K562 (cell line): ENCODE measurements around the gene CACNG1. TPM values are rescaled to one million over a fixed set of nuclear protein-coding genes. Genes with fewer than 3 reads are reported as not detected.
A peak's percentile ranks its signal among the peaks of the same experiment; 100 is the strongest.
"Not testable (repeated sequence)": the region's sequence is repeated elsewhere in the genome, so short reads cannot be mapped to it uniquely, and the experiment has no call there.

Source experiments
- ATAC-seq: fragments of 200-7000 bp; cut with Tn5 transposase; 3 replicates; pipeline ENCODE4 v1.9.1; 2020; ENCODE audit warnings: moderate library complexity
- BruUV-seq: library from RNA; stranded (reverse); fragments of 400-500 nt; replicated peaks from 2 replicates; lab custom pipeline; 2021; lab: Mats Ljungman, UMichigan
- CTCF ChIA-PET: fragments of 300-600 bp; formaldehyde crosslinking; extraction: SDS; loops from one replicate; lab custom pipeline; 2021; ENCODE audit warnings: low intra/inter-chr PET ratio; lab: Yijun Ruan, JAX
- POLR2A ChIA-PET: fragments of 300-600, 350-650 bp; sonication (Branson Sonifier 250); formaldehyde crosslinking; extraction: SDS; loops from one replicate; lab custom pipeline; 2021; ENCODE audit warnings: antibody characterized with exemption, inconsistent platforms; lab: Yijun Ruan, JAX
- DNase-seq, 4 experiments: peaks; one replicate each; pipeline versions ENCODE4 v3.0.0 to v3.0.0-alpha.2; 2011 to 2018; ENCODE audit warnings: low spot score in 3 of 4, mixed read lengths in 3 of 4; ENCODE audit errors: extremely low read depth in 1 of 4
- FAIRE-seq: peaks from 2 replicates; lab custom pipeline; 2011; peaks lifted over from hg19 to GRCh38; lab: Jason Lieb, UNC
- H2AFZ ChIP-seq: 2 replicates; pipeline ENCODE4 v1.6.0; 2011; ENCODE audit warnings: low read depth, low read length, control low read depth, inconsistent platforms
- H3K27ac ChIP-seq: fragments of 200-600 bp; 3 replicates; pipeline ENCODE4 v1.8.0; 2011; ENCODE audit warnings: low read depth, mild to moderate bottlenecking, control low read depth, inconsistent platforms, low read length, moderate library complexity, mixed read lengths; ENCODE audit errors: extremely low read depth
- H3K27me3 ChIP-seq, 2 experiments: fragments of 300-600 bp in 1 of 2; 2 replicates in 1 of 2; 3 replicates in 1 of 2; pipeline versions ENCODE4 v1.6.0 to v1.8.0; 2011; ENCODE audit warnings: inconsistent platforms in 2 of 2, low read length in 2 of 2, mild to moderate bottlenecking in 1 of 2, mixed read lengths in 1 of 2, moderate library complexity in 1 of 2; ENCODE audit not compliant: control insufficient read depth in 2 of 2, insufficient read depth in 2 of 2
- H3K36me3 ChIP-seq: fragments of 300-600 bp; 3 replicates; pipeline ENCODE4 v1.8.0; 2011; ENCODE audit warnings: mild to moderate bottlenecking, low read length, inconsistent platforms; ENCODE audit not compliant: control insufficient read depth, insufficient read depth
- H3K4me1 ChIP-seq, 2 experiments: fragments of 200-600 bp in 1 of 2; replicated peaks in 1 of 2; 2 replicates in 1 of 2; 3 replicates in 1 of 2; pipeline versions ENCODE4 v1.5.1 to v1.8.0; 2011; ENCODE audit warnings: inconsistent platforms in 2 of 2, low read length in 2 of 2, mild to moderate bottlenecking in 1 of 2, mixed read lengths in 1 of 2, moderate library complexity in 1 of 2; ENCODE audit not compliant: control insufficient read depth in 2 of 2, insufficient read depth in 2 of 2
- H3K4me2 ChIP-seq: 2 replicates; pipeline ENCODE4 v1.6.1; 2011; ENCODE audit warnings: low read length, control low read depth, inconsistent platforms, mixed read lengths; ENCODE audit not compliant: insufficient read depth
- H3K4me3 ChIP-seq: fragments of 200-600 bp; sonication (generic), shearing (Covaris generic); 2 replicates; pipeline ENCODE4 v1.5.1; 2016; ENCODE audit warnings: control low read depth, inconsistent platforms
- H3K79me2 ChIP-seq: fragments of 200-600 bp; 3 replicates; pipeline ENCODE4 v1.8.0; 2011; ENCODE audit warnings: low read length, inconsistent platforms; ENCODE audit not compliant: control insufficient read depth, insufficient read depth
- H3K9ac ChIP-seq, 2 experiments: 2 replicates each; pipeline versions ENCODE4 v1.6.0 to v1.6.1; 2011; ENCODE audit warnings: low read depth in 2 of 2, low read length in 2 of 2, control low read depth in 1 of 2, inconsistent platforms in 1 of 2, mild to moderate bottlenecking in 1 of 2, mixed read lengths in 1 of 2; ENCODE audit not compliant: insufficient read depth in 1 of 2
- H3K9me1 ChIP-seq: one replicate; pipeline ENCODE4 v1.6.0; 2011; ENCODE audit warnings: inconsistent platforms, mild to moderate bottlenecking, low read length, moderate library complexity; ENCODE audit not compliant: control insufficient read depth, insufficient read depth
- H3K9me3 ChIP-seq: replicated peaks from 2 replicates; pipeline ENCODE4 v1.5.1; 2011; ENCODE audit warnings: low read depth, low read length, inconsistent platforms; ENCODE audit not compliant: control insufficient read depth, insufficient read depth
- H4K20me1 ChIP-seq: replicated peaks from 2 replicates; pipeline ENCODE4 v1.6.1; 2011; ENCODE audit warnings: low read length, inconsistent platforms, mixed read lengths; ENCODE audit not compliant: control insufficient read depth, insufficient read depth
- ARID1B ChIP-seq: fragments of 450-650 bp; IDR thresholded peaks from 2 replicates; pipeline ENCODE4 v1.6.1; 2016; ENCODE audit warnings: antibody characterized with exemption, mild to moderate bottlenecking, inconsistent platforms
- ATF3 ChIP-seq, 2 experiments: fragments of 450-650 bp in 1 of 2; sonication (generic) in 1 of 2; formaldehyde crosslinking in 1 of 2; IDR thresholded peaks in 1 of 2; conservative IDR thresholded peaks in 1 of 2; 2 replicates each; pipeline versions ENCODE4 v1.6.1 to v1.8.1; 2016 to 2023; ENCODE audit warnings: mild to moderate bottlenecking in 2 of 2, moderate library complexity in 2 of 2, inconsistent platforms in 1 of 2, missing genetic modification reagents in 1 of 2
- CBFA2T3 ChIP-seq: fragments of 450-650 bp; IDR thresholded peaks from 2 replicates; pipeline ENCODE4 v1.6.1; 2017
- CEBPG ChIP-seq, 3 experiments: fragments of 200-800 bp in 1 of 3; sonication (Bioruptor generic) in 1 of 3; sonication (generic) in 1 of 3; formaldehyde crosslinking in 1 of 3; IDR thresholded peaks in 2 of 3; conservative IDR thresholded peaks in 1 of 3; 2 replicates each; pipeline versions ENCODE4 v1.6.1 to v1.8.0; 2016 to 2022; ENCODE audit warnings: missing compliant biosample characterization in 2 of 3, missing genetic modification characterization in 2 of 3, mild to moderate bottlenecking in 1 of 3, missing genetic modification reagents in 1 of 3
- EGR1 ChIP-seq: fragments of 450-650 bp; conservative IDR thresholded peaks from 2 replicates; pipeline ENCODE4 v1.6.1; 2017; ENCODE audit warnings: mild to moderate bottlenecking
- FOSL1 ChIP-seq: fragments of 200-800 bp; sonication (Bioruptor generic); conservative IDR thresholded peaks from 2 replicates; pipeline ENCODE4 v1.6.1; 2016; ENCODE audit warnings: missing genetic modification characterization, missing compliant biosample characterization
- JUND ChIP-seq, 2 experiments: IDR thresholded peaks; 2 replicates in 1 of 2; 3 replicates in 1 of 2; pipeline ENCODE4 v1.6.1; 2011; ENCODE audit warnings: borderline replicate concordance in 2 of 2, low read depth in 2 of 2, low read length in 2 of 2, improper control_type of control experiment in 1 of 2, missing biosample characterization in 1 of 2, missing genetic modification characterization in 1 of 2, missing genetic modification reagents in 1 of 2
- KDM1A ChIP-seq, 2 experiments: fragments of 450-650 bp; IDR thresholded peaks; 2 replicates each; pipeline ENCODE4 v1.6.1; 2016; ENCODE audit warnings: mild to moderate bottlenecking in 2 of 2
- NKRF ChIP-seq: fragments of 450-650 bp; IDR thresholded peaks from 2 replicates; pipeline ENCODE4 v1.6.1; 2016; ENCODE audit warnings: borderline replicate concordance
- SMARCA4 ChIP-seq: fragments of 450-650 bp; IDR thresholded peaks from 2 replicates; pipeline ENCODE4 v1.6.1; 2016
- TRIM24 ChIP-seq, 2 experiments: fragments of 450-650 bp; IDR thresholded peaks; 2 replicates each; pipeline ENCODE4 v1.6.1; 2016
- WGBS: fragments of 100-300 bp; shearing (Covaris generic); methylation state at CpG from one replicate; pipeline ENCODE4 v1.1.6; 2016; ENCODE audit warnings: low coverage, mixed read lengths; ENCODE audit not compliant: insufficient coverage; ENCODE audit errors: missing lambda C conversion rate; 5-methylcytosine and 5-hydroxymethylcytosine counted together
- in situ Hi-C: fragments of 300-500 bp; cut with MboI; formaldehyde crosslinking; loops from 4 replicates; pipeline ENCODE4 v1.15.0; 2018; ENCODE audit warnings: inconsistent platforms, mixed read lengths
- intact Hi-C: fragments of 100-400 bp; cut with micrococcal nuclease; formaldehyde crosslinking; loops from 2 replicates; pipeline ENCODE4 v1.14.2; 2022
- polyA plus RNA-seq, 8 experiments: library from polyadenylated mRNA; depleted of rRNA in 4 of 8; stranded (reverse) in 5 of 8; unstranded in 3 of 8; fragments of >200 nt; fragmentation: Nextera tagmentation in 2 of 8; fragmentation: Illumina TruSeq in 1 of 8; extraction: Ambion mirVana in 2 of 8; extraction: Trizol in 1 of 8; gene quantifications; 2 replicates each; pipeline versions ENCODE4 v1.2.1 to v1.2.3, GENCODE V29; 2011 to 2014; ENCODE audit warnings: inconsistent platforms in 1 of 8, missing spikeins in 1 of 8
- total RNA-seq, 7 experiments: library from RNA; depleted of rRNA in 6 of 7; stranded (reverse); fragments of >200 nt in 6 of 7; fragmentation: Illumina TruSeq in 2 of 7; extraction: Trizol in 2 of 7; gene quantifications; 2 replicates each; pipeline versions ENCODE4 v1.2.1 to v1.2.3, GENCODE V29; 2011 to 2021; ENCODE audit warnings: low replicate concordance in 1 of 7

CACNG1 gene
- total and polyA plus RNA-seq, 9 of the 15 experiments (the other 6 are each of a cell fraction or from before 2014, with no cell fraction given) = not detected

DNA sequence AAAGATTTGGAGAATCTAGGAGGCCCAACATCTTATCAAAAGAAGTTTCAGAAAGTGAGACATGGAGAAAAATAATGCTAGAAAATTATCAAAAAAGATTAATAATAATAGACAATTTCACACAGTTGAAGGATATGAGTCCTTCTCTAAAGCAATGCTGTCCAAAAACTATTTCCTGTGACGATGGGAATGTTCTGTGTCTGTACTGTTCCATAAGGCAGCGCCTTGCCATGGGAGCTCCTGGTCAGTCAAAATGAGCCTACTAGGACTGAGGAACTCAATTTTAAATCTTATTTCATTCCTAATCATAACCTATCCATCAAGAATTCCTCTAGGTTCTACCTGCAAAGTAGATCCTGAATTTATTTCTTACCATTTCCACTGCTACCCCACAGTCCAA, 49.0 kb downstream of the CACNG1 start:
- Histone ChIP-seq H2AFZ (no peak overlapping the region), H3K36me3 (peaks cover 5% of the 10 kb centered on the region; the same call in 1 of the 3 replicates), H3K9me1 (no peaks in the 10 kb centered on the region), H3K4me3 (no peak overlapping the region), H3K4me1 (no peaks in the 10 kb centered on the region), H3K27ac (no peak overlapping the region), H3K9me3 (no peaks in the 10 kb centered on the region), H4K20me1 (no peaks in the 10 kb centered on the region), H3K9ac (no peak overlapping the region), H3K4me2 (no peak overlapping the region), H3K79me2 (peaks cover 10% of the 10 kb centered on the region; the same call in 2 of the 3 replicates), H3K27me3 (no peaks in the 10 kb centered on the region)
- in situ Hi-C loops = no loop called here
- CTCF ChIA-PET = no interaction called here
- intact Hi-C loops = no loop called here
- ATAC-seq (no peak), FAIRE-seq (no peak), DNase-seq (no peak)
- POLR2A ChIA-PET = interaction anchor here (1.1 to 1.4 kb wide), 2 partner anchors 14 to 15 kb away, joined by 3 to 4 read pairs; no protein-coding TSS in a partner anchor
- WGBS = 83% methylated on average over 2 of the region's 2 CpGs
- no TSS peak for BruUV-seq
- TF ChIP-seq ARID1B (0 out of 2 replicates have a peak, but pooled peaks have one; percentile 1), NKRF (no peak)

DNA sequence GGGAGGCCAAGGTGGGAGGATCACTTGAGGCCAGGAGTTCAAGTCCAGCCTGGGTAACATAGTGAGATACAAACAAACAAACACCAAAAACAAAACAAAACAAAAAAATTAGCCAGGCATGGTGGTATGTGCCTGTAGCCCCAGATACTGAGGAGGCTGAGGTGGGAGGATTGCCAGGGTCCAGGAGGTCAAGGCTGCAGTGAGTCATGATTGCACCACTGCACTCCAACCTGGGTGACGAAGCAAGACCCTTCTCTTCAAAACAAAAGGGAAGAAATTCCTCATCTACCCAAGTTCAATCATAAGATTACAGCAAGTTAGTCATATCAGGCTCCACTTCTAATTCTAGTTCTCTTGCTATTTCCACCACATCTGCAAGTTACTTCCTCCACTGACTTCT, 50.9 kb downstream of the CACNG1 start:
- BruUV-seq; H3K4me2 ChIP-seq; H3K4me1 ChIP-seq; H3K9me1 ChIP-seq; H2AFZ ChIP-seq; ATAC-seq; CTCF ChIA-PET; H4K20me1 ChIP-seq; H3K27me3 ChIP-seq; intact Hi-C loops; H3K36me3 ChIP-seq; H3K9me3 ChIP-seq; POLR2A ChIA-PET; H3K4me3 ChIP-seq; H3K27ac ChIP-seq; in situ Hi-C loops; H3K9ac ChIP-seq; TF ChIP-seq ATF3 (CRISPR knock-in tag; conservative IDR thresholded peaks at IDR 0.05); JUND (tag; IDR thresholded peaks at IDR 0.05; ENCODE audit: borderline replicate concordance, low read depth, low read length): not testable (repeated sequence)
- H3K79me2 ChIP-seq = peaks cover 15% of the 10 kb centered on the region
- FAIRE-seq = peak; percentile 23
- DNase-seq = peak in 1 of 4 experiments; percentile 36
- 33% methylated on average over 1 of the region's 1 CpG for WGBS
- TF ChIP-seq TRIM24 (IDR thresholded peaks at IDR 0.05) (peak in 1 of 2 experiments; percentile 45; a peak in 2 of 4 replicates), SMARCA4 (peak; percentile 72), KDM1A (IDR thresholded peaks at IDR 0.05) (peak in 1 of 2 experiments; percentile 14; a peak in 1 of 4 replicates), ATF3 (IDR thresholded peaks at IDR 0.05) (peak; percentile 84), ARID1B (peak; percentile 66), FOSL1 (tag) (peak; percentile 61), EGR1 (0 out of 2 replicates have a peak, but pooled peaks have one; percentile 29), CBFA2T3 (peak; percentile 58), JUND (IDR thresholded peaks at IDR 0.05; ENCODE audit: borderline replicate concordance, low read depth, low read length) (peak; percentile 46; the same call in 1 of the 2 replicates), CEBPG (CRISPR knock-in tag; IDR thresholded peaks at IDR 0.05) (peak; percentile 44; the same call in 1 of the 2 replicates), CEBPG (tag; conservative IDR thresholded peaks at IDR 0.05 in 1 of 2, IDR thresholded peaks at IDR 0.05 in 1 of 2) (peak in 1 of 2 experiments; percentile 80; a peak in 2 of 4 replicates)
